GM18868 (cell line): ENCODE data around the gene HSPG2.
"Not testable (repeated sequence)": the region's sequence is repeated elsewhere in the genome, so short reads cannot be mapped to it uniquely, and the experiment has no call there.

ENCODE experiments used
- ATAC-seq: cut with Tn5 transposase; IDR thresholded peaks from one replicate; pipeline ENCODE4 v1.9.1; 2021; ENCODE audit warnings: mild to moderate bottlenecking, moderate library complexity; ENCODE audit not compliant: unreplicated experiment

Gene HSPG2

DNA sequence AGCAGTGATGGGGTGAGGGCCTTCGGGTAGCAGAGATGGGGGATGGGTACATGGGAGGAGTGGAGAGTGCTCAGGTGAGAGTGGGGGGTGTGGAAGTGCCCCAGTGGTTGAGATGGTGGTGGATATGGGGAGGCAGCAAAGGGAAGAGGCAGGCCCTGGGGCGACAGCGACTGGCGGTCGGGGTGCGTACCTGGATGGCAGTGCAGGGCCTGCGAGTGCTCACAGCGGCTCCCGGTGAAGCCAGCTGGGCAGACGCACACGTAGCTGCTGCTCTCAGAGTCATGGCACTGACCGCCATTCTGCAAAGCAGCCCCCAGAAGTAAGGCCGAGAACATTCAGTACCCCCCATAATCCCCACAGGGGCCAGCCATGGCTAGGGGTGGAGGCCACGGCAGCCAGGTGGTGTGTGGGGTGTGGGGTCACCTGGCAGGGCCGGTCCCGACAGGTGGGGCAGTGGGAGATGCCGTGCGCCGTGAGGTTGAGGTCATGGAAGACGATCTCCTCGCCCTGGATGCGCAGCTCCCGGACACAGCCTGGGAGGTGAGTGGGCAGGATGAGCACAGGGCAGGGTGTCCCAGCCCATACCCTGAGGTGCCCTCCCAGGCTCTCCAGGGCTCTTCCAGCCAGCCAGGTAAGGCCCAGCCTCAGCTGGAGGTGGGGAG lies 106.2 kb downstream of the HSPG2 start:
- no peak for ATAC-seq

- ATAC-seq, result no peak
Measured at GRCh38 chr1:21829294-21829693, 107.8 kb downstream of the HSPG2 start.

DNA sequence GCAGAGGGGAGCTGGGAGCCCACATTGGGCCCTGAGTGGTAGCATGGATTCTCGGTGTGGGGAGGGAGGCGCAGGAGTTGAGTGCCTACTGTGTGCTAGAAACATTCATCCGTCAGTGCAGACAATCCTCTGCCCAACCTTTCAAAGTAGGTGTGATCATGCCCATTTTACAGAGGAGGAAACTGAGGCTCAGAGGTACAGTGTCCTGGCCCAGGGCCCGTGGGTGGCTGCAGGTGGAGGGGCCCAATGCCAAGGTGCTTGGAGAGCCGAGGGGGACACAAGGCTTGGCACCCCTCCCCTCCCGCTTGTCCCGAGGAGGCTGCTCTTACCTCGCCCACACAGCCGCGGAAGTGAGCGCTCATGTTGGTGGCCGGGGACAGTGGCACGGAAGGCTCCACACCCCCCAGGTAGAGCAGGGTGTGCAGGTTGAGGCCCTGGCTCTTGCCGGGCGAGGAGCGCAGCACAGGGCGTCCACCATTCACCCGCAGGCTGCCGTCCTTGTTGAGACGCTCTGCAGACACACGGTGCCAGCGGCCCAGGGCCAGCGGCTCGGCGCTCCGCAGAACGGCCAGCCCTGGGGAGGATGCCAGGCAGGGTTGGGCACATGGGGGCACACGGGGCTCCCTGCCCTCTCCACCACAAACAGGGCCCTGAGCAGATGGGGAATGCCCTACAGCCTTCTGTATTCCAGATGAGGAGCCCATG lies 108.5 kb downstream of the HSPG2 start:
- no peak for ATAC-seq

DNA sequence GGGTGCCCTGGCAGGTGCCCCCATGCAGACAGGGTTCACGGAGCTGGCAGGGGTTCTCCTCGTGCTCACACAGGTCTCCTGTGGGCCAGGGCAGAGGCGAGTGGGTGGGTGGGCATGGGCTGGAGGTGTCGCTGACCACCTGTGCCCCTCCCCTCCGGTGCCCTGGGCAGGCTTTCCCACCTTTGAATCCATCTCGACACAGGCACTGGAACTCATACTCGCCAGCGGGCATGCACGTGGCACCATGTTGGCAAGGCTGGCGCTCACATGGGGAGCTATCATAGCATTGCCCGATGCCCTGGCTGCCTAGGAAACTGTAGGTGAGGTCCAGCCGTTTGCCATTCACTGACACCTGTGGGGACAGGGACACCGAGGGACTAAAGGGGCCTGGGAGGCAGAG lies 109.0 kb downstream of the HSPG2 start:
- ATAC-seq, result no peak

DNA sequence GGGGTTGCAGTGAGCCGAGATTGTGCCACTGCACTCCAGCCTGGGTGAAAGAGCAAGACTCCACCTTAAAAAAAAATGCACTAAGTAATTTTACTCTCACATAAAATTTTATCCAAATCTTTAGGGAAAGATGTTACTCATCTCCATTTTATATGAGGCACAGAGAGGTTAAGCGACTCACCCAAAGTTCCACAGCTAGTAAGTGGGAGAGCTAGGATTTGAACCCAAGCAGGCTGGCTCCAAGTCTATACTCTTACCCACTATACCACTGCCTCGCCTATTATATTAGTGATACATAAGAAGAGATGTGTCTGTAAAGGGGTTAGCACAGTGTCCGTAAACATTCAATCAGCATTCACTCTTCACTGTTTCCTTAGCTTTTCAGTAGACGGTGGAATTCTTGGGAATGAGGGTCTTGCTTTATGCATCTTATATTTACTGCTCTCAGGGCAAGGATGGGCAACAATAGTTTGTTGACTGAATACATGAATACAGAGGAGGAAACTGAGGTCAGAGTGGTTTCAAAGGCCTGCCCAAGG lies 109.9 kb downstream of the HSPG2 start:
- ATAC-seq, result no peak

DNA sequence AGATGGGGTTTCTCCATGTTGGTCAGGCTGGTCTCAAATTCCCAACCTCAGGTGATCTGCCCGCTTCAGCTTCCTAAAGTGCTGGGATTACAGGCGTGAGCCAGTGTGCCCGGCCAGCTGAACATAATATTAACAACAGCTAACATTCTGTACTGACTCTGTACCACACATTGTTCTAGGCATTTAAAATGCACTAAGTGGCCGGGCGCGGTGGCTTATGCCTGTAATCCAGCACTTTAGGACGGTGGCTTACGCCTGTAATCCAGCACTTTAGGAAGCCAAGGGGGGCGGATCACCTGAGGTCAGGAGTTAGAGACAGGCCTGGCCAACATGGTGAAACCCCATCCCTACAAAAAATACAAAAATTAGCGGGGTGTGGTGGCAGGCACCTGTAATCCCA lies 110.4 kb downstream of the HSPG2 start:
- ATAC-seq, result not testable (repeated sequence)

DNA sequence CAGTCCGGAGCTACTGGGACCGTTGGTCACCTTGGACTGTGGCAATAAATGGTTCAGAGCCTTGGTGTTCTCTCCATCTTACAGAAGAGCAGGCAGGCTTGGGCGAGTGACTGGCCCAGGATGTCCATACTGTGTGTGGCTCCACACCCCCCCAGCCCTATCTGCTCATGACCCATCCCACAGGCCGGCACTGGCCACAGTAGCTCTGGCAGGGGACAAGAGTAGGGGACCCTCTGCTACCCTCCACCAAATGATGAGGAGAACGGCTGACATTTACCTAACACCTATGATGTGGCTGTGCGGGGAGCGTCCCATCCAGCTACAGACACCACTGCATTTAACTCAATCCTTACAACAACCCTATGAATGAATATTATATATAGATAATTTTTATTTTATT lies 111.7 kb downstream of the HSPG2 start:
- ATAC-seq, result no peak

DNA sequence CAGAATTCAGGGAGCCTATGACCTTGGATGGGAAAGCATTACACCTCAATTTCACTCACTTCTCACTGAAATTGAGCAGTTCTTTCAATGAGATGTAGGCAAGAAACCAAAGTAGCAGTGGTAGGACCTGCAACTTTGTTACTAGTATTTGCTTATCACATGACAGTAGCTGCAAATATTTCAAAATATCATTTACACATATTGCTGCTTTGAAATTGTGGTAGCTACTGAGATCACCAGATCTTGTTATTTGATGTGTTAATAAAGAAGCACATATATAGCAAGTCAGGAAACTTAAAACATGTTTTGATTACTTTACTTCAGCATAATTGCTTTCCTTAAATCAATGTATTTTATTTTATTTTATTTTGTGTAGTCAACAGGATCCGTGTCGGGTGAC lies 112.2 kb downstream of the HSPG2 start:
- no peak for ATAC-seq

DNA sequence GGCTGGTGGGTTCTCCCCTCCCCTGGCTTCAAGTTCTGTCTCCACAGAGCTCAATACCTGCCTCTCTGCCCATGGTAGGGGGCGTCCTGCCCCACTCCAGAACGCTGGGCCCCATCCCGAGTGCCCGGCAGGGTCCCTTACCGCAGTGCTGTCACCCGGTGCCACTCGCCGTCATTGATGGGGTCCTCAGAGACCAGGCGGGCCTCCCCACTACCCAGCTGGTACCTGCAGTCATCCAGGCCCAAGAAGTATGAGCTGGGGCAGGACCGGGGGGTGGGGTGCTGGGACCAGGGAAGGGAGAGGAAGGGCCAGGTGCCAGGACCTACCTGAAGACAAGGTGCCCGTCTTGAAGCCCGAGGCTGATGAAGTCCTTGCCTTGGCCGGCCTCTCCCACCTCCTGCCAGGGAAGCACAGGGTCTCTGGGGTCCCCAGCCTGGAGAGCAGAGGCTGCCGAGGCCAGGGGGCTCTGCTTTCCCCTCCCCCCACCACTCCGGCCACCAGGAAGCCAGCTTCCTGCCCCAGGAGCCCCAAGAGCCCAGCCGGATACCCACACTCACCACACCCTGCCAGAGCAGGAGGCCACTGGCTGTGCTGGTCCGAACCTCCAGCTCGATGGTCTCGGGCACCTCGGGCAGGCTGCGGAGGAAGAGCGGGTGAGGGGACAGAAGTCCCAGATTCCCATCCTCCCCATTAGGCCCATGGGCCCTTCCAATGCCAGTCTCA lies 113.0 kb downstream of the HSPG2 start:
- ATAC-seq, result no peak

- ATAC-seq, result no peak
Measured at GRCh38 chr1:21823206-21823979, 113.7 kb downstream of the HSPG2 start.

DNA sequence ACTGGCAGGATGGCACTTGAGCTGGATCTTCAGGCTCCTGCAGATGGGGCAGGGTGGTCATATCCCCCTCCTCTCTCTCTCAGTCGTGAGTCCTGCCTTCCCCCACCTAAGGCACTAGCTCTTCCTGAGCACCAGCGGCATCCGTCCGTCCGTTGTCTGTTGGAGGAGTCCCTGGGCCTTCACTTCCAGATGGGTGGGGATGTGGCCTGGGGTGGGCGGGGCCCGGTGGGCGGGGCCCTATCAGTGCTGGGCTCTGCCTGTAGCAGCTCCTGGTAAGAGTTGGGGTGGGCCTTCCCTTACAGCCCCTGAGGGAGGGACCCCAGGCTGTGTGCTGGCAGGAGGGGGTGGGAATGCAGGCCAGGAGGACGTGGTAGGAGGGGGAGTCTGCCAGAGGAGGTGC lies 114.8 kb downstream of the HSPG2 start:
- ATAC-seq, result no peak

DNA sequence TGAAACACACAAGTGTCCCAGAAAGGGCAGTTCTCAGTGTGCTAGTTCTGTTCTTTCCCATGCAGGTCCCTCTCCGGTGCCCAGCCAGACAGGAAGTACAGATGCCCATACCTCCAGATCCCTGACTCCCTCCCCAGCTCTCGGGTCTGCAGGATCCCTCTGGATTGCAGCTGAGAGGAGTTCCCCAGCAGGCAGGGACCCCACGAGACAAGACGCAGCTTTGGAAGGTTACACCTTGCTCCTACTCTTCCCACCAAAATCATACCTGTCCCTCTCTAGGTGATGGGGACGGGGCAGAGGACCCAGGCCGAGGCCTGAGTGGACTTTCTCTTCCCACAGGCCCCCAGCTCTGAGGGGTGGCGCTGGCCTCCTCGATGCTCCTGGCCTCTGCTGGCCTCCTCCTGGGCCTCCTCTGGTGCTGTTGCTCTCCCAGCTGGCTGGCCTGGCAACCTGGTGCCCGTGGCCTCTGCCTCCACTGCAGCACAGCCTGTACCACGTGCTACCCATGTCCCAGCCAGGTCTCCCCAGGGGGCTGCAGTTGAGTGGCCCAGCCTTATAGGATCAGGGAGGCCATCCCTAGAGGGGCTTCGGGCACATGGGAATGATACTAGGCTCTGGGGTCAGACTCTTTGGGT lies 115.6 kb downstream of the HSPG2 start:
- no peak for ATAC-seq

DNA sequence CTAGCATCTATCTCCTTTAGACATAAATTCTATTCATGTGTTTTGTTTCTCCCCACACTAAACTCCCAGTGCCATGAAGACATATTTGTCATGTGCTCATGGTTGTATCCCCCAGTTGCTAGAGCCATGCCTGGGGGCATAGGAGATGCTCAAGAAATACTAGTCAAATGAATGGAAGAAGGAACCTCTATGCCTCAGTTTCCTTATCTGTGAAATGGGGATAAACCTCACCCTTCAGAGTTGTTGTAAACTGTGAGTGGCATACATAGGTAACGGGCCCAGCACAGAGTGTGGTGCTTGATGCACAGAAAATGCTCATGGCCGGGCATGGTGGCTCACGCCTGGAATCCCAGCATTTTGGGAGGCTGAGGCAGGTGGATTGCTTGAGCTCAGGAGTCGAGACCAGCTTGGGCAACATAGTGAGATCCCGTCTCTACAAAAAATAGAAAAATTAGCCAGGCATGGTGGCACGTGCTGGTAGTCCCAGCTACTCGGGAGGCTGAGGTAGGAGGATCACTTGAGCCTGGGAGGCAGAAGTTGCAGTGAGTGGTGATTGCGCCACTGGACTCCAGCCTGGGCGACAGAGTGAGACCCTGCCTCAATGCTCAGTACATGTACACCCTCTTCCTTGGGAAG lies 116.4 kb downstream of the HSPG2 start:
- no peak for ATAC-seq

- ATAC-seq, result no peak
Measured at GRCh38 chr1:21818656-21819055, 118.5 kb downstream of the HSPG2 start.

DNA sequence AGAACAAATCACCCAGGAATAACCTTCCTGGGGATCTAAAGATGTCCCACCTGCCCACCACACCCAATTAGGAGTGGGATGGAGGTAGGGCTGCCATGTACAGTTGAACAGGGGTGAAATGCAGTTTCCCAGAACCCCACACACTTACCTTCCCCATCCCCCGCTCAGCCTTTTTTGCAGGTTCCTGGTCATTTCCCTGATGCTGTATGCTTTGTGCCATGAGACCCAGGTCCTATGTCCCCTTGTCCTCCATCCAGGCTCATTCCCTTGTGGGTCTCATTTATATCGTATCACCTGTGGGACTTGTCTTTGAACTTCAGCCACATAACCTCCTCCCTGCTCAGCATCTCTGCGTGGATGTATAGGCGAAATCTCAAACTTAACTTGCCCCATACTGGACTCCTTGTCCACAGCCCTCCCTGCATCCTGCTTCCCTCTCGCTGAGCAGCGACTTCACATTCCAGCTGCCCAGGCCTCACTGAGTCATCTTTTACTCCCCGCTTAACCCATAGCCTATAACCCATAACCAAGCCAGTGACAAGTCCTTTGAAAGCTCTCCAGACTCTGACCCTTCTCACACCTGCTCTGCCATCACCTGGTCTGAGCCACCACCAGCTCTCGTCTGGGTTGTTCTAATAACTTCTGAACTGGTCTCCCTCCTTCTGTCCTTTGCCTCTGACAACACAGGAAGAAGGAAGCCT lies 120.4 kb downstream of the HSPG2 start:
- no peak for ATAC-seq

DNA sequence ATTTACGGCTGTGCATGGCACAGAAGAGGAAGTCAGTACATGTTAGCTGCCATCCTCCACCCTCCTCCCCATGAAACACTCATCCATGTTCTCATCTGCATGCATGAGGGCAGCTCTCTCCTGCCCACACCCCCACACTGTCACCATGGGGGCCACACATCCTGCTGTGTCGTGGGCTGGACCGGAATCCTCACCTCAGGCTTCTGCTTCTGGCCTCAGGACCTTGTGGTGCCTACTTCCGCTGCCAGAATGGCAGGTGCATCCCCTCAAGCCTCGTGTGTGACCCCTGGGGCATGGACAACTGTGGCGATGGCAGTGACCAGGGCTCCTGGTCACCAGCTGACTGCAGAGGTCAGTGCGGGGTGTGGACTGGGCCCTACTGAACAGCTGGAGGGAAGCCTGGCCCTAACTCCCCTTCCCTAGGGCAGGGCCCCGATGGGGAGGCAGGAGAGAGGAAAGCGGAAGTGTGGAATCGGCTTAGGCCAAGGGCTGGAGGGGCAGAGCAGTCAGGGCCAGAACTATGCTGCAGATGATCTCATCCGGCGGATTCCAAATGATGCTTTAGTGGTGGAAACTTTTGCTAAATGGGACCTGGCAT lies 121.3 kb downstream of the HSPG2 start:
- ATAC-seq, result no peak

DNA sequence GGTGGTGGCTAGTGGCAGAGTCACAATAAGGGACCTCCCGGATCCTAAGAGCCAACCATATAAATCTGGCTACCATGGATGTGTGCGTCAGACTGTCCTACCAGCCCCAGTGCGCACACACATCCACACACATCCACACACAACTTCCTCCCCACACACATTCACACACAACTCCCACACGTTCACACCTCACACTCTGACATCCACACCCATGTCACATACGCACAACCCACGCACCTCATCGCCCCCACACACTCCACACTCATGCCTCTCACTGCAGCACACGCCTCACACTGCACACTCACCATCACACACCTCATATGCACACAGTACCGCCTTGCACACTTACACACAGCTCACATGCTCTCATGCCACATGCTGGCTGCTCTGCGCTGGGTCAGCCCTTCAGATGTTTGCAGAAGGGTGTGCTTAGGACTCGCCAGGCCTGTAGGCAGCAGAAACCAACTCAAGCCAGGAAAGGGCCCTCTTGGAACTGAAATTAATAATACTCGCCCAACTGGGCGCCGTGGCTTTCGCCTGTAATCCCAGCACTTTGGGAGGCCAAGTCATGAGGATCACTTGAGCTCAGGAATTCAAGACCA lies 122.0 kb downstream of the HSPG2 start:
- no peak for ATAC-seq

DNA sequence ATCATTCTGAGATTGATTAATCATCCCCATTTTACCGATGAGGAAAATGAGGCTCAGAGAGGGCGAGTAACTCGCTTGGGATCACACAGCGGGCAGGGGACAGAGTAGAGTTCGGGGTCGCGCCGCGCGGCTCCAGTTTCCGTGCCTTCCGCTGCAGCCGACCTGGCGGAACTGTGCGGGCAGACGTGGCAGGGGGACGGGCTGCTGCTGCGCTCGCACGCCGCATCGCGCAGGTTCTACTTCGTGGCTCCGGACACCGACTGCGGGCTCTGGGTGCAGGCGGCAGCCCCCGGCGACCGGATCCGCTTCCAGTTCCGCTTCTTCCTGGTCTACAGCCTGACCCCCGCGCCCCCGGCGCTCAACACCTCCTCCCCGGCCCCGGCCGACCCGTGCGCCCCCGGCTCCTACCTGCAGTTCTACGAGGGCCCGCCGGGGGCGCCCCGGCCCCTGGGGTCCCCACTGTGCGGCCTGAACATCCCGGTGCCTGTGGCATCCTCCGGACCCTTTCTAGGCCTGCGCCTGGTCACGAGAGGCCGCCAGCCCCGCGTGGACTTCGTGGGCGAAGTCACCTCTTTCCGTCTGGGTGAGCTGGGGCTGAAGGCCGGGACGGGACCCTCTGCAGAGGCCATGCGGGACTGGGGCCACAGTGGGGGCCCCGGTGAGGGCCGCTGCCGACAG lies 122.7 kb downstream of the HSPG2 start:
- no peak for ATAC-seq
